ENCODE results near the gene KLF1. TPM values are rescaled to one million over a fixed set of nuclear protein-coding genes. Genes with fewer than 3 reads are reported as not detected.

The KLF1 gene
- total RNA-seq, 1 donor from 2014 or later = not detected

DNA sequence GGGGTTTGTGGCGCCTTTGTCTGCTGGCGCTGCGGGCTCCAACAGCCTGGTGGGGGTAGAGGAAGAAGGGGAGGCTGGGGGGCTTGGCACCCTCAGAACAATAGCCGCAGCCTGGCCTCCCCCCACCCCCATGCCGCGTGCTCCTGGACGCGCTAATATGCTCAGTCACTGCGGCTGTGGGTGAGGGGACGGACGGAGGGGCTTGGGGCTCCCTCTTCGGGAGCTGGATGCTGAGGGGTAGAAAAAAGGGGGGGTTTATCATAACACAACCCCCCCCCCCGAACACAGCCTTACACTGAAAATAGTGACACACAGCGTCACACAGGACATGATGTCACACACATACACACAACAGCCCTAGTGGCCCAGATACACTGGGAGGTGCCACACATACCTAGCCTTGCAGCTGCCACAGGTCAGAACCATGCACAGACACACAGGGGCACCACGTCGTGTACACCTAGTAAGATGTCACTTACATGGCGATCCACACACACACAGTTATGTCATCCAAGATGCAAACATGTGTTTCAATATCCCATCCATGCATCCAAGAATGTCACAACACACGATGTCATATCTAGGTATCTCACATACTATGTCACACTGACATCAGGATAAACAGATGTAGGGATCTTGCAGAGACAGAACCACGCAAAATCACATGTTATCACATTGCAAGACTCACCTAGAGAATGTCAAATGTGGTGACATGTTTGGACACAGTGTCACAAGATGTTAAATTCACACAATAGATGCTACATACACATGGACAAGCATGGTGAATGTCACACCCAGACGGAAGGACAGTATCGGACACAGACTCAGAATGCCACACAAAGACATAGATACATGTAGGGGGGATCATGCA is 47.9 kb downstream of the KLF1 start:
- peak in 1 of 2 donors; percentile 28 for DNase-seq (ENCODE audit: low read depth in 2 of 2)

DNA sequence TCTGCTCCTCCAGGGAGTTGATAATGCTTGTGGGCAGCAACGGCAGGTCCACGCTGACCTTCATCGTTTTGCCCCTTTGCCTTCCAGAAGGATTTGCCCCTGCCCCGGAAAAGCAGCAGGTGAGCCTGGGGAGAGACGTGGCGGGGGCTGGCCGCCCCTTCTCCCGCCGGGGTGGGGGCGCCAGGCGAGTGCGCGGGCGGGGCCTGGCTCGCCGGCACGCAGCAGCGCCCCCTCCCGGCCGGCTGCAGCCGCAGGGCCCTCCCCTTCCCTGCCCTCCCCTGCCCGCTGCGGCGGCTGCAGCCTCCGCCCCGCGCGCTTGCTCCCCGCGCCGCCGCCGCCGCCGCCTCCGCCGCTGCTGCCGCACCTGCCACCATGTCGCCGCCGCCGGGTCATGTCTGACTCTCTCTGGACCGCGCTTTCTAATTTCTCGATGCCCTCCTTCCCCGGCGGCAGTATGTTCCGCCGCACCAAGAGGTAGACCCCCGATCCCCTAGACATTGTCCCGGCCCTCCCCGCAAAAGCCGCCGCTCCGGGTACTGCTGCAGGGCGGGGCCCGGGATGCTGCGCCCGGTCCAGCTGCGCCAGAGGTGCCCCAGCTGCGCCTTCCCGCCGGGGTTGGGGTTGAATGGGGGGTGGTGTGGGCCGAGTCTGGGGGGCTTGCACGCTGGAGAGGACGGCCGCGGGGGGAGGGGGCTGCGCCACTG is 48.7 kb downstream of the KLF1 start, which contains the start of gene MAST1:
TSS of gene MAST1 (plus strand) at position 334 of the 704 bp plus-strand sequence. CDS start at position 392, 58 bp downstream.
- DNase-seq (ENCODE audit: low read depth in 2 of 2) = peak; percentile 22 to 57

DNA sequence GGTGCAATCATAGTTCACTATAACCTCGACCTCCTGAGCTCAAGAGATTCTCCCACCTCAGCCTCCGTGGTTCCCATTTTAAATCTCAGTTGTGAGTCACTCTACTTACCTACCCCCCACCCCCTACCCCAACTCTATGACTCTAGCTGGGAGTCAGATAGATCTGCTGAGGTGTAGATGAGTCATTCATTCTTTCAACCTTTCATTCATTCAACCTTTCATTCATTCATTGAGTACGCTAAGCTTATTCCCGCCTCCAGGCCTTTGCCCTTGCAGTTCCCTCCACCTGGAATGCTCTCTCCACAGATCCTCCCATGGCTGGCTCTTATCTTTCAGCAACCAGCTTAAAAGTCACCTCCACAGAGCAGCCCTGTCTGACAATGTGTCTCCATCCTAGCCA is 49.8 kb downstream of the KLF1 start:
- DNase-seq (ENCODE audit: low read depth in 2 of 2) = no peak

DNA sequence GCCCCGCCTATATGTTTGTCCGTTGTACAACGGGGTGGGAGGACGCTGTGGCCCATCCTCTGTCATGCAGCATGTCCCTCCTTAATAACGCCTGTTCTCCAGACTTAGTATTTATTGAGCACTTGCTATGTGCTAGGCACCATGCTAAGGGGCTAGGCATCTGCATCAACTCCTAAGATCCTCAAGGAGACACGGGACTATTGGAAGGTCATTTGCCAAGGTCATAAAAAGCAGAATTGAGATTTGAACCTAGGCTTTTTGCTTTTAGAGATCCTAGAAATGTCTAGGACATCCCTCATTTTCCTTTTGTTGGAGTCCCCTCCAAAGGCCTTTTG is 50.5 kb downstream of the KLF1 start:
- no peak for DNase-seq (ENCODE audit: low read depth in 2 of 2)

DNA sequence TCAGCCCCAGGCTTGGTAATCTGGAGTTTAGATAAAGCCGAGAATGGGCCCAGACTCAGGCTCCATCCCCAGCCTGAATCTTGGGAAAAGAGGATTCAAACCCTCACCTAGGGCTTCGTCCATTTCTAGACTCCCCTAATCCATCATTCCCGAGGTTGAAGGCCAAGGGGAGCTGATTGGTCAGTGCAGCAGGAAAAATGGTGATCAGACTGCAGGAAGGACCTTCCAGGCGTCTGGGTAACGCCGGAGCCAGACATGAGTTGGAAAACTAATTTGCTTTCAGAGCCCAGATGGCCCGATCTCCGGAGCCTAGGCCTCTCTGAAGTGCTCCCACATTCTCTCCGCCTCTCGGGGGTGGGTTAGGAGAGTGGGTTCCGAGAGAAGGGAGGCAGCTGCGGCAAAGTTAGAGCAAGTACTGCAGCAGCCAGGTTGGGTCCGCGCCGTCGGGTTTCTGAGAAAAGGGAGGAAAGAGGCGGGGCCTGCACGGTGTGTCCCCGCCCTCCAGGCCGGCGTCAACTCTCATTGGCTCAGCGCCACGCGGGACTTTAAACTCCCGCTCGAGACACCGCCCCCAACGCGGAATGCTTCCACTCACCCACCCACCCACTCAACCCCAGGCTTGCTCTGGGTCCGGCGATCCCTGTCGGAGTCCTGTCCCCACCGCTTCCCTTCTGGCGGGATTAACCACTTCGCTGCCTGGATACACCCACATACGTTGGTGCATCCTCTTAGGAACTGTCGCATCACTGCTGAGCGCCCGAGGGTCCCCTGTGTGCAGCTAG is 51.8 kb downstream of the KLF1 start:
- peak in 1 of 2 donors; percentile 26 for DNase-seq (ENCODE audit: low read depth in 2 of 2)

DNA sequence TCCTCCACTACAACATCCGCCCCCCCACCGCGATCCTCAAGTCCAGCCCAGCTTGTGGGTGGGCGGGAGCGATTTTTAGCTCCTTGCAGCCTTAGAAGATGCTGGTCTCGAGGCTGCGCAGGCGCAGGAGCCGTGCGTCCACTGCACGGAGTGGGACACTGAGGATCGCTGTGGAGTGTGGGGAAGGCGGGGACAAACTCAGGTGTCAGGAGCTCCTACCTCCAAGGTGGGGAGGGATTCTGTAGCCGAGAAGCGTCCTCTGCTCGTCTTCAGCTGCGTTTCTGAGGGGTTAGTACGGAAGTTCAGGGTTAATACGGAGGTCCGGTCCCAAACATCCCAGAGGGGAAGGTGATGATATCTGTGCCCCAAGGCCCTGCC is 52.4 kb downstream of the KLF1 start, which contains the start of gene RTBDN:
TSS of gene RTBDN (minus strand) at position 14 of the 378 bp plus-strand sequence. CDS start 4,600 bp downstream, outside the sequence.
- DNase-seq (ENCODE audit: low read depth in 2 of 2) = no peak

Other genes starting within 250 kb of the KLF1 start
- 37.0 and 77.2 TPM in 2 replicates for gene MAN2B1, start 220.5 kb downstream of the KLF1 start, total RNA-seq
- 6.3 and 9.1 TPM in 2 replicates for gene WDR83, start 220.4 kb downstream of the KLF1 start, total RNA-seq
- 40.8 and 41.1 TPM in 2 replicates for gene DHPS, start 205.3 kb downstream of the KLF1 start, total RNA-seq
- not detected in 2 replicates for gene GNG14, start 199.2 kb downstream of the KLF1 start, total RNA-seq
- 3.8 and 5.2 TPM in 2 replicates for gene FBXW9, start 190.6 kb downstream of the KLF1 start, total RNA-seq
- gene TNPO2, start 163.3 kb downstream of the KLF1 start, total RNA-seq = 14.4 and 19.4 TPM in 2 replicates
- gene TRIR, start 152.5 kb downstream of the KLF1 start, total RNA-seq = 124 and 182 TPM in 2 replicates
- gene GET3, start 149.7 kb downstream of the KLF1 start, total RNA-seq = 67.8 and 73.8 TPM in 2 replicates
- not detected in 2 replicates for gene BEST2, start 135.4 kb downstream of the KLF1 start, total RNA-seq
- gene HOOK2, start 111.6 kb downstream of the KLF1 start, total RNA-seq = 5.4 and 9.3 TPM in 2 replicates
- 59.3 and 124 TPM in 2 replicates for gene JUNB, start 95.7 kb downstream of the KLF1 start, total RNA-seq
- 185 and 189 TPM in 2 replicates for gene PRDX2, start 85.4 kb downstream of the KLF1 start, total RNA-seq
- 0.20 TPM in 1 of 2 replicates, not detected in the other for gene THSD8, start 85.1 kb downstream of the KLF1 start, total RNA-seq
- 7.1 and 9.8 TPM in 2 replicates for gene RNASEH2A, start 80.6 kb downstream of the KLF1 start, total RNA-seq
- gene RTBDN, start 52.6 kb downstream of the KLF1 start, total RNA-seq = not detected in 2 replicates
- 0.44 and 0.60 TPM in 2 replicates for gene MAST1, start 48.7 kb downstream of the KLF1 start, total RNA-seq
- gene DNASE2, start 5.8 kb downstream of the KLF1 start, total RNA-seq = 22.0 and 23.6 TPM in 2 replicates
- gene GCDH, start 4.0 kb upstream of the KLF1 start, total RNA-seq = 13.7 and 17.3 TPM in 2 replicates
- gene SYCE2, start 32.1 kb upstream of the KLF1 start, total RNA-seq = under 0.01 and 0.20 TPM in 2 replicates
- 40.8 and 53.6 TPM in 2 replicates for gene FARSA, start 46.5 kb upstream of the KLF1 start, total RNA-seq
- gene CALR, start 51.4 kb upstream of the KLF1 start, total RNA-seq = 1,060 and 1,340 TPM in 2 replicates
- gene RAD23A, start 58.7 kb upstream of the KLF1 start, total RNA-seq = 36.8 and 60.5 TPM in 2 replicates
- gene GADD45GIP1, start 70.0 kb upstream of the KLF1 start, total RNA-seq = 18.5 and 21.1 TPM in 2 replicates
- under 0.01 and 0.22 TPM in 2 replicates for gene DAND5, start 82.4 kb upstream of the KLF1 start, total RNA-seq
- gene NFIX, start 108.3 kb upstream of the KLF1 start, total RNA-seq = 8.9 and 10.5 TPM in 2 replicates
- 17.3 and 28.8 TPM in 2 replicates for gene LYL1, start 215.7 kb upstream of the KLF1 start, total RNA-seq
- gene TRMT1, start 229.5 kb upstream of the KLF1 start, total RNA-seq = 17.4 and 26.6 TPM in 2 replicates
- 32.7 and 34.1 TPM in 2 replicates for gene NACC1, start 231.1 kb upstream of the KLF1 start, total RNA-seq